H9 (cell line): Measurements from ENCODE around the gene KAT2B. TPM values are rescaled to one million over a fixed set of nuclear protein-coding genes. Genes with fewer than 3 reads are reported as not detected.
A peak's percentile ranks its signal among the peaks of the same experiment; 100 is the strongest.

ENCODE experiments used
- DNase-seq: peaks from one replicate; pipeline ENCODE4 v3.0.0-alpha.2; 2017
- H2AFZ ChIP-seq: one replicate; pipeline ENCODE4 v1.6.1; 2013; ENCODE audit warnings: mild to moderate bottlenecking, low read length, control low read depth, moderate library complexity
- H2AK5ac ChIP-seq: 2 replicates; pipeline ENCODE4 v1.6.1; 2013; ENCODE audit warnings: low read length, control low read depth, mixed read lengths; ENCODE audit not compliant: insufficient read length
- H2BK120ac ChIP-seq: one replicate; pipeline ENCODE4 v1.6.1; 2013; ENCODE audit warnings: low read depth, mild to moderate bottlenecking, low read length, control low read depth, inconsistent platforms; ENCODE audit not compliant: poor library complexity, severe bottlenecking
- H2BK12ac ChIP-seq: 2 replicates; pipeline ENCODE4 v1.6.1; 2013; ENCODE audit warnings: low read length, control low read depth, mixed read lengths, low read depth; ENCODE audit not compliant: insufficient read length
- H2BK15ac ChIP-seq: 2 replicates; pipeline ENCODE4 v1.6.1; 2013; ENCODE audit warnings: low read depth, low read length, control low read depth
- H2BK20ac ChIP-seq: one replicate; pipeline ENCODE4 v1.6.1; 2013; ENCODE audit warnings: low read depth, mild to moderate bottlenecking, low read length, control low read depth, inconsistent platforms; ENCODE audit not compliant: poor library complexity, severe bottlenecking
- H2BK5ac ChIP-seq: 2 replicates; pipeline ENCODE4 v1.6.1; 2013; ENCODE audit warnings: low read length, control low read depth, mixed read lengths; ENCODE audit not compliant: insufficient read length
- H3K14ac ChIP-seq: 2 replicates; pipeline ENCODE4 v1.6.1; 2013; ENCODE audit warnings: low read length, control low read depth; ENCODE audit not compliant: insufficient read depth
- H3K18ac ChIP-seq: 2 replicates; pipeline ENCODE4 v1.6.1; 2013; ENCODE audit warnings: low read depth, mild to moderate bottlenecking, mixed read lengths, low read length, control low read depth; ENCODE audit not compliant: insufficient read length
- H3K23ac ChIP-seq: 2 replicates; pipeline ENCODE4 v1.6.1; 2013; ENCODE audit warnings: low read length, control low read depth, mixed read lengths, low read depth; ENCODE audit not compliant: insufficient read length
- H3K23me2 ChIP-seq: 2 replicates; pipeline ENCODE4 v1.6.1; 2013; ENCODE audit warnings: low read depth, mild to moderate bottlenecking, mixed read lengths, low read length, control low read depth; ENCODE audit not compliant: insufficient read length, poor library complexity, severe bottlenecking
- H3K27ac ChIP-seq: 2 replicates; pipeline ENCODE4 v1.5.1; 2013; ENCODE audit warnings: low read length, control low read depth, mixed read lengths, low read depth; ENCODE audit not compliant: insufficient read length
- H3K27me3 ChIP-seq: 2 replicates; pipeline ENCODE4 v1.6.1; 2013; ENCODE audit warnings: low read length, control low read depth, inconsistent platforms; ENCODE audit not compliant: insufficient read depth
- H3K4ac ChIP-seq: 2 replicates; pipeline ENCODE4 v1.6.1; 2013; ENCODE audit warnings: low read depth, mild to moderate bottlenecking, control low read depth, inconsistent platforms, low read length, moderate library complexity
- H3K4me1 ChIP-seq: 2 replicates; pipeline ENCODE4 v1.6.1; 2013; ENCODE audit warnings: low read length, control low read depth, inconsistent platforms; ENCODE audit not compliant: insufficient read depth
- H3K4me2 ChIP-seq: 2 replicates; pipeline ENCODE4 v1.6.1; 2013; ENCODE audit warnings: low read length, control low read depth, mixed read lengths; ENCODE audit not compliant: insufficient read length, insufficient read depth
- H3K56ac ChIP-seq: 2 replicates; pipeline ENCODE4 v1.6.1; 2013; ENCODE audit warnings: low read depth, mild to moderate bottlenecking, mixed read lengths, low read length, control low read depth; ENCODE audit not compliant: insufficient read length
- H3K79me1 ChIP-seq: 2 replicates; pipeline ENCODE4 v1.6.1; 2013; ENCODE audit warnings: low read depth, mild to moderate bottlenecking, moderate library complexity, low read length, control low read depth, inconsistent platforms; ENCODE audit not compliant: insufficient read depth, poor library complexity, severe bottlenecking
- H3K79me2 ChIP-seq: 2 replicates; pipeline ENCODE4 v1.6.1; 2013; ENCODE audit warnings: low read length, control low read depth, inconsistent platforms; ENCODE audit not compliant: insufficient read depth
- H3K9ac ChIP-seq: 2 replicates; pipeline ENCODE4 v1.6.1; 2013; ENCODE audit warnings: low read length, control low read depth, mixed read lengths; ENCODE audit not compliant: insufficient read length; ENCODE audit errors: extremely low read depth
- H3K9me3 ChIP-seq: one replicate; pipeline ENCODE4 v1.6.1; 2013; ENCODE audit warnings: low read depth, low read length, inconsistent platforms; ENCODE audit not compliant: control insufficient read depth
- H3T11ph ChIP-seq: one replicate; pipeline ENCODE4 v1.6.1; 2013; ENCODE audit warnings: mild to moderate bottlenecking, low read length, control low read depth, inconsistent platforms
- H4K20me1 ChIP-seq: one replicate; pipeline ENCODE4 v1.6.1; 2013; ENCODE audit not compliant: control insufficient read depth, insufficient read length, insufficient read depth
- H4K5ac ChIP-seq: 2 replicates; pipeline ENCODE4 v1.6.1; 2013; ENCODE audit warnings: low read depth, mild to moderate bottlenecking, mixed read lengths, low read length, control low read depth; ENCODE audit not compliant: insufficient read length
- H4K8ac ChIP-seq: replicated peaks from 2 replicates; pipeline ENCODE4 v1.6.1; 2013; ENCODE audit warnings: low read length, control low read depth, mixed read lengths, low read depth; ENCODE audit not compliant: insufficient read length
- H4K91ac ChIP-seq: 2 replicates; pipeline ENCODE4 v1.6.1; 2013; ENCODE audit warnings: low read depth, mild to moderate bottlenecking, moderate library complexity, mixed read lengths, low read length, control low read depth; ENCODE audit not compliant: insufficient read length
- H3K27ac Mint-ChIP-seq, 3 experiments: 2 replicates in 2 of 3; 3 replicates in 1 of 3; pipeline ENCODE4 v1.8.0; 2020 to 2021; ENCODE audit warnings: mixed read lengths in 3 of 3, mild to moderate bottlenecking in 1 of 3, moderate library complexity in 1 of 3
- H3K27me3 Mint-ChIP-seq: 2 replicates; pipeline ENCODE4 v1.8.0; 2021; ENCODE audit warnings: low read depth, mild to moderate bottlenecking, moderate library complexity, mixed read lengths
- H3K36me3 Mint-ChIP-seq, 3 experiments: 2 replicates in 2 of 3; 3 replicates in 1 of 3; pipeline ENCODE4 v1.8.0; 2020 to 2021; ENCODE audit warnings: low read depth in 3 of 3, mixed read lengths in 3 of 3; ENCODE audit not compliant: insufficient read depth in 1 of 3
- H3K4me1 Mint-ChIP-seq, 2 experiments: 2 replicates each; pipeline ENCODE4 v1.8.0; 2020; ENCODE audit warnings: mixed read lengths in 2 of 2
- H3K4me3 Mint-ChIP-seq, 2 experiments: 2 replicates in 1 of 2; 3 replicates in 1 of 2; pipeline ENCODE4 v1.8.0; 2020 to 2021; ENCODE audit warnings: mild to moderate bottlenecking in 2 of 2, mixed read lengths in 2 of 2, moderate library complexity in 1 of 2
- H3K9me3 Mint-ChIP-seq, 2 experiments: 2 replicates in 1 of 2; 3 replicates in 1 of 2; pipeline ENCODE4 v1.8.0; 2020; ENCODE audit warnings: mild to moderate bottlenecking in 2 of 2, mixed read lengths in 2 of 2, moderate library complexity in 1 of 2
- CTCF ChIP-seq: fragments of 200-600 bp; sonication (generic); conservative IDR thresholded peaks from 3 replicates; pipeline ENCODE4 v1.8.0; 2021; ENCODE audit warnings: antibody characterized with exemption, mild to moderate bottlenecking
- WGBS: extraction: QIAGEN DNeasy Blood & Tissue Kit; methylation state at CpG from one replicate; pipeline ENCODE4 v1.1.7; 2013; ENCODE audit warnings: missing lambda C conversion rate, low lambda C conversion rate, mixed read lengths; ENCODE audit not compliant: insufficient read length; ENCODE audit errors: extremely low coverage; 5-methylcytosine and 5-hydroxymethylcytosine counted together
- total RNA-seq: library from RNA; stranded (reverse); gene quantifications from 2 replicates; pipeline ENCODE4 v1.2.1, GENCODE V29; 2021

KAT2B gene
- total RNA-seq, 1 experiment from 2014 or later, result 6.3 TPM

- Mint-ChIP-seq H3K27ac (peak overlapping the region in 1 of 3 experiments; percentile 85; a peak in 2 of 7 replicates), H3K4me1 (peaks cover 35 to 37% of the 10 kb centered on the region in 2 experiments), H3K36me3 (no peaks in the 10 kb centered on the region), H3K27me3 (no peaks in the 10 kb centered on the region), H3K9me3 (no peaks in the 10 kb centered on the region), H3K4me3 (no peak overlapping the region)
- H4K8ac ChIP-seq, result no peak overlapping the region
- no peak overlapping the region for H3K56ac ChIP-seq
- H3K23me2 ChIP-seq, result no peaks in the 10 kb centered on the region
- H3K4me1 ChIP-seq, result no peaks in the 10 kb centered on the region
- no peak for TF ChIP-seq CTCF
- no peaks in the 10 kb centered on the region for H3K9me3 ChIP-seq
- H3K79me1 ChIP-seq, result no peaks in the 10 kb centered on the region
- H2BK12ac ChIP-seq, result no peak overlapping the region
- H2AK5ac ChIP-seq, result no peak overlapping the region
- H3K4me2 ChIP-seq, result no peak overlapping the region
- no peak overlapping the region for H4K5ac ChIP-seq
- no peak overlapping the region for H3K23ac ChIP-seq
- H2BK20ac ChIP-seq, result no peak overlapping the region
- H3K79me2 ChIP-seq, result no peaks in the 10 kb centered on the region
- no peaks in the 10 kb centered on the region for H3K27me3 ChIP-seq
- no peak overlapping the region for H3K18ac ChIP-seq
- H3K4ac ChIP-seq, result no peak overlapping the region
- H2BK15ac ChIP-seq, result no peak overlapping the region
- H3T11ph ChIP-seq, result no peak overlapping the region
- no peak overlapping the region for H4K91ac ChIP-seq
- H3K14ac ChIP-seq, result no peak overlapping the region
- WGBS, result no CpG with 5 or more reads among the region's 9 CpGs
- no peak overlapping the region for H2BK5ac ChIP-seq
- no peak overlapping the region for H2AFZ ChIP-seq
- DNase-seq, result no peak
- no peaks in the 10 kb centered on the region for H4K20me1 ChIP-seq
- H3K9ac ChIP-seq, result no peak overlapping the region
- no peak overlapping the region for H2BK120ac ChIP-seq
- no peak overlapping the region for H3K27ac ChIP-seq
These were observed 38.0 kb downstream of the KAT2B start for GRCh38 chr3:20078194-20078714.
